NCI-H226 (cell line): ENCODE data around the gene C8B.

ENCODE experiments used
- DNase-seq: peaks from one replicate; pipeline ENCODE4 v3.0.0-alpha.2; 2015

Gene C8B

GRCh38 chr1:56965916-56966697 is at the start of gene C8B:
TSS of gene C8B (minus strand) at chr1:56966015. CDS start at chr1:56965948, 67 bp downstream.
- no peak for DNase-seq

DNA sequence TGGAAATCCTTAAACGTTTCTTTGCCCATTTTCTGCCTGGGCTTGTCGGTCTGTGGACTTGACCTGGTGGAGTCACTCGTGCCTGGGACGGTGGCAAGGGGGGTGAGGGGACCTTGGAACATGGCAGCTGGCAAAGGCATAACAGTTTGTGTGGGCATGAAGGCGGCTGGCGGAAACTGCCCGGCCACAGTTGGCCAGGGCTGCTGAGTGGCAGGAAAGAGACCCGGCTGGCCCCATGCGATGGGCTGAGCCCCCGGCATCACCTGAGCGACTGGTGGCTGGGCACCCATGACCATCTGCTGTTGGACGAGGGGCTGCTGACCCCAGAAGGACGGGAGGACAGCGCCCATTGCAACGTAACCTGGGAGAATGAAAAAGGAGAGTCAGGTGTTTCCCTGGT is 49.3 kb upstream of the C8B start:
- no peak for DNase-seq

- DNase-seq, result no peak
These were observed 47.7 kb upstream of the C8B start for GRCh38 chr1:57013522-57013921.

DNA sequence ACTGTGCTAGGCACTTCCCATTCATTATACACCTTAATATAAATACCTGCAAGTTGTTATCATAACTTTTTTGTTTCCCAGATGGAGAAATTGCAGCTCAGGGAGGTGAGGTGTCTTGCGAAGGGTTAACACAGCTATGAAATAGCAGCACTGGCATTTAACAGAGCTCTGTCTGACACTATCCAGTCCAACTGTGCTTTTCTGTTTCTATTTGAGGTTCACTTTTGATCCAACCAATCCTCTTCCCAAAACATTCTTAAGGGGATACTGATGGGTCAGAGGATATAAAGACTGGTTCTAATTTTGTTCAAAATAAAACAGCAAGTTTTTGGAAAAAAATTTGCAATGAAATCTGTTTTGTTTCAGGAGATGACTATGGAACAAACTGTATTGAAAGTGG is 46.5 kb upstream of the C8B start:
- DNase-seq, result no peak

DNA sequence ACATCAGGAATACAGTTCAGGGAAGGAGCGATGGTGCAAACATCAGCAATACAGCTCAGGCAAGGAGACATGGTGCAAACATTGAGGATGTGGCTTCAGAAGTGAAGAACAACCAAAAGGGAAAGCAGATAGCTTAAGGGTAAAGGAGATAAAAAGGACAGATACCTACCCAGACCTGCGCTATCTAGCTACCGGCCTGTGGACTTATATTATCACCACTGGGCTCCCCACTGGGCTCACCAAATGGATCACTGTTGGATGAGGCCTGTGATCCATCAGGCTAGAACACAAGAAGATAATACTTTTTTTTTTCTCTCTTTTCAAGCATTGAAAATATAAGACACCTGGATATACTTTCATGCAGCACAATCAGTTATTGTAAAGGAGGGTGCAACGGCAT is 44.7 kb upstream of the C8B start:
- no peak for DNase-seq

DNA sequence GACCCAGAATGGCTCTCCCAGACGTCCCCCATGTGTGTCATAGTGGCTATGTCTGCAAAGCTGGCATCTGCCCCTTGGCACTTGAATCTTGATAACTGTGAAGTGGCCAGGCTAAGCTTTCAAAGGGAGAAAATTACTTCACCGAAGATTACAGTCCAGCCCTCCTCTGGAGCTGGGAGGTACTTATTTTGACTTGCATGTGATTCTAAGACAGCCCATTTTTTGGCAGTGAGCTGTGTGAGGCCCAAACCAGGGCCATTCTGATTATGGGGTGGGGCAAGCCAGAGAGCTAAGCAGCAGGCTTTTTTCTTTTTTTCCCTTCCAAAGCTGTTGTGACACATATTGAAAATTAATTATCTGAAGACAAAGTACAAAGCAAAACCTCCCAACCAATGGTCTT is 42.1 kb upstream of the C8B start:
- no peak for DNase-seq

DNA sequence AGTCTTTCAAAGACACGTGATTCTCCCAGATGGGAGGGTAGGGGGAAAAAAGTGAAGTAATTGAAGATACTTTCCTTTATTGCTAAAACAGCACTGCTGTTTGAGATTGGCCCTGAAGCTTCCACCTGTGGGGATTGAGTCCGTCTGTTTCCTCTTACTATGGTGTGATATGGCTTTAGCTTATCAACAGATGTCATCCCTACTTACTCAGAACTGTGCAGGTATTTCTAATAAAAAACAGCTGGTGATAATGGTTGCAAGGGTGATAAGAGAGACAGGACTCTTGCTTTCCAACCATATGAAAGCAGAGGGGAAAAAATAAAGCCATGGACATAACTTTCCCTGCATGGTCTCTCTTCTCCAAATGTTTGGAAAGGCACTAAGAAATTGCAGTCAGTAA is 41.7 kb upstream of the C8B start:
- DNase-seq, result no peak

GRCh38 chr1:57003398-57004139 is 37.8 kb upstream of the C8B start:
- DNase-seq, result no peak

DNA sequence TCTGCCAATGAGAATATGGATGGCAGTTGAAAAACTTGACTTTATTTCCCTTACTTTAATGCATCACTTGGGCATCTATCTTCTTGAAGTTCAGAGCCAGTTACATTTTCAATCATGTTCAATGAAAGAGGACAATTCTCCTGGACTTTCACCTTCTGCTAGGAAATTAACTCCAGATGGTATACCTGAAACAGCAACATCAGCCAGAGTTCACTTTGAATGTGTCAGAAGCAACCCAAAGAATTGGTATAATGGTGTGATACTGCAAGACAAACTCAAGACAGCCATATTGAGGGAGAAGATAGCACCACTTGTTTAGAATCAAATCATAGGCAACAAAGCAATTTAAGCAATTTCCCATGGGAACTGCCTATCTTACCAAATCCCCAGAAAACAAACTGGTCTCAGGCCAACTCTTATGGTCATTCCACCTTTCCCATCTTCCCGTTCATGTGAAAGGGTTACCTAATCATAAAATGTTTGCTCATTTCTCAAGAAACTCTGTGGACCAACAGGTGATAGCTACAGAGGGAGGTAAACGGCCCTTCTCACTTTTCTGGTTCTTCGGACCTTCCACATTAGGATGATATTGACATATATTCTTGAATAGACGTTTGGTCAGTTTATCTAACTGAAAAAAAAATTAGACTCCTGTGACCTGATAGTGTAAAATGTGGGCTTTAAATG is 29.7 kb upstream of the C8B start:
- DNase-seq, result no peak

DNA sequence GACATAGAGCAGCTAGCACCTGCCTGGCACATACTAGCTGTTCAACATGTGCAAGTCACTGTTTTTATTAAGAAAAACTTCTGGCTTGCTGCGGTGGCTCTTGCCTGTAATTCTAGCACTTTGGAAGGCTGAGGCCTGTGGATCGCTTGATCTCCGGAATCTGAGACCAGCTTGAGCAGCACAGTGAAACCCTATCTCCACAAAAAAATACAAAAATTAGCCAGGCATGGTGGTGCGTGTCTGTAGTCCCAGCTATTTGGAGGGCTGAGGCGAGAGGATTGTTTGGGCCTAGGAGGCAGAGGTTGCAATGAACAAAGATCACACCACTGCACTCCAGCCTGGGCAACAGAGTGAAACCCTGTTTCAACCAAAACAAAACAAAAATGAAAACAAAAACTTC is 27.7 kb upstream of the C8B start:
- no peak for DNase-seq

- DNase-seq, result no peak
These were observed 26.7 kb upstream of the C8B start for GRCh38 chr1:56992318-56993125.

DNA sequence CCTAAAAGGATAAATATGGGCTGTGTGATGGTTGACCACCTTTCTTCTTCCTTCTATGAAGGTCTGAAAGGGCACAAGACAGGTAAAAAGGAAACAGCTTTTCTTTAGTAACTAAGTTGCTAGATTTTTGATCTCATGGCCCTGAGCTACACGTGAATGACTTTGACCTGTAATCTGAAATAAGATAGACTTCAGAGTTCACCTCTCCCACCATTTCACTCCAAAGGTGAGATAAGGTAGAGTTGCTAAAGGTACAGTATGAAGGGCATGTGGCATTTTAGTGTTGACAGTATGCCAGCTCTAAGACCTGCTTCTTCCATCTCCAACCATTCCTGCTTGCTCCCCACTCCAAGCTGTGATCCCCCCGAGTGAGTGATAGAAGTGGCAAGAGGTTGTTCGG is 25.8 kb upstream of the C8B start:
- DNase-seq, result no peak

GRCh38 chr1:56986397-56986796 is 20.6 kb upstream of the C8B start:
- DNase-seq, result no peak

GRCh38 chr1:56985857-56986256 is 20.0 kb upstream of the C8B start:
- DNase-seq, result no peak

- DNase-seq, result no peak
These were observed 17.7 kb upstream of the C8B start for GRCh38 chr1:56983484-56983883.

GRCh38 chr1:56979986-56980755 is 14.4 kb upstream of the C8B start:
- DNase-seq, result no peak

DNA sequence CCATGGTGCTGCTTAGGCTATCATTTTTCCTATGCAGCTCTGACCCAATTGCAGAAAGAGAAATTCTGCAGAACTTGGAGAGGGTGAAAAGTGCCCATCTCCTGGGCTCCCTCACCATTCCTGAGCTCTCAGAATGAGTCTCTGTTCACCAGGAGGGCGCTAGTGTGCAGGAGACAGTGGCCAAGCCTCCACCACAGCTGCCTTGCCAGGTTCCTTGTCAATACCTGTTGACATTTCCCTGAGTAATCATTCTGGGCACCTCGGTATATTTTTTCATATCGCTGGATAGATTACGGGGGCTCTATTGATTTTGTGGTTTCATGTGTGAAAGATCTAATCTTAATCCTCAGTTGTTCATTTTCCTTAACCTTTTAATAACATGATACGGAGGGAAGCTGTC is 13.0 kb upstream of the C8B start:
- DNase-seq, result no peak

DNA sequence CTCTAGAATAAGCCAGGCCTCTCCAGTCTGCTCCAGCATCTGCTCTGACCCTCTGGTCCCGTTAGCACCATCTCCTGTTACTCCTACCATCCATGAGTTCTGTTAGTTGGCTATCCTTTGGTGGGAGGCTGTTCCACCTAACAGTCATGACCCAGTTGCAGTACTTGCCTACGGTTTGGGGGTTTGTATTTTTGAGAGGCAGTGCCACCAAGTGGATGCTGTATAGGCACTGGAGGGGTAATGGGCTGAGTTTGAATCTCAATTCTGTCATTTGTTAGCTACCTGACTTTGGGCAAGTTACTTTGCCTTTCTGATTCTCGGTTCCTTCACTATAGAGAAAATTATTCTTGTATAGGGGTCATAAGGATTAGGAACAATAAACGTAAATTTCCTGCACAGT is 12.1 kb upstream of the C8B start:
- DNase-seq, result no peak

GRCh38 chr1:56975446-56975845 is 9.6 kb upstream of the C8B start:
- no peak for DNase-seq

DNA sequence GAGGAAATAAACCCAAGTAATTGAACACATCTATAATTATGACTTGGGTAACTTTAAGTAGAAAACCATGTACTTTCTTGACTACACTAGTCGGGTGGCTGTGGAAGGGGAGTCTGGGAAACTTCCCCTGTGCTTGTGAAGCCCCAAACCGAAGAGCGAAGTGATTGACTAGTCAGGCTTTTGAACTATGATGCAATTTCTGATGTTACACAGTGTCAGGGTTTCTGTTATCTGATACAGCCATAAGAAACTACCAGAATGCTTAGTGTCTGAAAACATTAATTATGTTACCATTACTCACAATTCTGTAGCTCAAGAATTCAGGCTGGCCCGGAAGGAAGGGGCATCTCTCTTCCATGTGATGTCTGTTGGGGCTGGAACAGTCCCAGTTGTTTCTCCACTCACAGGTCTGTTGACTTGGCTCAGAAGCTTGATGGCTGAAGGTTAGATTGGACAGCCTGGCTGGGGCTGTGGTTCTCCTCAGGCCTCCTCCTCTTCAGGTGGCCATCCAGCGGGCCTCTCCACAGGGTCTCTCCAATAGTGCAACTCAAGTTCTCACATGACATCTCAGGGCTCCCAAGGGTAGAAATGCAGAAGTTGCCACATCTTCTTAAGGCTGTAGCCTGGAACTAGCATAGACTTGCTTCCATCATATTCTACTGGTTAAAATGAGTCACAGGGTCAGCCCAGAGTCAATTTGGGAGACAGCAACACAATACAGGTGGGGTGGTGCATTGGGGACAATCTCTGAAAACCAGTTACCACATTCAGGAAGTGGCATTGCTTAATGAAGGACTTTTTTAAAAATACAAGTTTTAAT is 8.3 kb upstream of the C8B start:
- DNase-seq, result no peak

DNA sequence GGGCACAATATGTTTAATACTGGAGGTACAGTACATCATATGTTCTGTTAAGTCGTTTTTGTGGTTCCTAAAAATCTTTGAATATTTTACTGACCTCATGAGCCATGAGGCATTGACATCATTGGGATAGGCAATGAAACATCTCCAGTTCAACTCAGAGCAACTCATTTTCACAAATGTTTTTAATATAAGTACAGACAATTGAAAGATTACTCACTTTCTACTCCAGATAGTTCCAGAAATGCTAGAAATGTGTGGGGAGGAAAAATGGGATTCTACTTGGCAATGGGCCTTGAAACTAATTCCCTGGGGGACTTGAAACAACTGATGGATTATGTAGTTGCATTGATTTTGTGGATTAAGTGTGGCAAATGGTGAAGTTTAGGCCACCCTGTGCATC is 7.2 kb upstream of the C8B start:
- DNase-seq, result no peak
